H1 (cell line): ENCODE data around the gene TNFRSF8. TPM values are rescaled to one million over a fixed set of nuclear protein-coding genes. Genes with fewer than 3 reads are reported as not detected.

Experiments
- CTCF ChIA-PET: fragments of 300-600 bp; sonication (Branson Sonifier 250); formaldehyde crosslinking; loops from one replicate; lab custom pipeline; 2021; ENCODE audit not compliant: partially characterized antibody; lab: Charles Lee
- POLR2A ChIA-PET: fragments of 300-600 bp; sonication (Branson Sonifier 250); formaldehyde crosslinking; loops from one replicate; lab custom pipeline; 2021; ENCODE audit warnings: inconsistent platforms; ENCODE audit not compliant: partially characterized antibody; lab: Charles Lee
- DNase-seq, 2 experiments: peaks; one replicate each; pipeline versions ENCODE4 v3.0.0 to v3.0.0-alpha.2; 2010 to 2022; ENCODE audit warnings: low spot score in 2 of 2, low read depth in 1 of 2, mixed read lengths in 1 of 2
- FAIRE-seq: peaks from 2 replicates; lab custom pipeline; 2011; peaks lifted over from hg19 to GRCh38; lab: Jason Lieb, UNC
- H2AFZ ChIP-seq: 2 replicates; pipeline ENCODE4 v1.8.1; 2012; ENCODE audit warnings: low read length, inconsistent platforms
- H2AK5ac ChIP-seq: 2 replicates; pipeline ENCODE4 v1.6.1; 2013; ENCODE audit warnings: low read depth, low read length
- H2BK120ac ChIP-seq: replicated peaks from 2 replicates; pipeline ENCODE3; 2013; ENCODE audit warnings: low read depth, low read length, inconsistent platforms
- H2BK12ac ChIP-seq: 2 replicates; pipeline ENCODE4 v1.6.1; 2013; ENCODE audit warnings: low read depth, low read length
- H2BK15ac ChIP-seq: 2 replicates; pipeline ENCODE4 v1.6.1; 2013; ENCODE audit warnings: low read length
- H2BK20ac ChIP-seq: 2 replicates; pipeline ENCODE4 v1.6.1; 2013; ENCODE audit warnings: low read length
- H2BK5ac ChIP-seq: 2 replicates; pipeline ENCODE4 v1.6.1; 2013; ENCODE audit warnings: low read depth, low read length
- H3K14ac ChIP-seq: 2 replicates; pipeline ENCODE4 v1.6.1; 2013; ENCODE audit warnings: inconsistent platforms; ENCODE audit not compliant: insufficient read length
- H3K18ac ChIP-seq: 2 replicates; pipeline ENCODE4 v1.6.1; 2013; ENCODE audit warnings: low read length; ENCODE audit errors: extremely low read depth
- H3K23ac ChIP-seq: 2 replicates; pipeline ENCODE4 v1.6.1; 2013; ENCODE audit warnings: inconsistent platforms; ENCODE audit not compliant: insufficient read length
- H3K23me2 ChIP-seq: 2 replicates; pipeline ENCODE4 v1.6.1; 2013; ENCODE audit warnings: low read depth, low read length
- H3K27ac ChIP-seq: 2 replicates; pipeline ENCODE4 v1.6.1; 2011; ENCODE audit warnings: low read depth, low read length, inconsistent platforms
- H3K27me3 ChIP-seq, 4 experiments: replicated peaks in 1 of 4; 1 replicate in 1 of 4; 2 replicates in 3 of 4; pipeline versions ENCODE4 v1.6.1 to v1.8.1; 2011 to 2013; ENCODE audit warnings: low read length in 3 of 4, mild to moderate bottlenecking in 3 of 4, inconsistent platforms in 2 of 4, mixed read lengths in 2 of 4, moderate library complexity in 1 of 4; ENCODE audit not compliant: control insufficient read depth in 3 of 4, insufficient read depth in 3 of 4; ENCODE audit errors: extremely low read depth in 1 of 4
- H3K36me3 ChIP-seq, 4 experiments: 2 replicates each; pipeline versions ENCODE4 v1.6.1 to v1.8.1; 2011 to 2013; ENCODE audit warnings: mild to moderate bottlenecking in 4 of 4, low read length in 3 of 4, moderate library complexity in 2 of 4, control low read depth in 1 of 4, inconsistent platforms in 1 of 4; ENCODE audit not compliant: insufficient read depth in 4 of 4, control insufficient read depth in 2 of 4
- H3K4ac ChIP-seq: replicated peaks from 2 replicates; pipeline ENCODE3; 2013; ENCODE audit warnings: low read length, low read depth, mixed read lengths, inconsistent platforms; ENCODE audit not compliant: insufficient read length
- H3K4me1 ChIP-seq, 4 experiments: replicated peaks in 1 of 4; 1 replicate in 1 of 4; 2 replicates in 3 of 4; pipeline versions ENCODE4 v1.6.1 to v1.8.1; 2011 to 2013; ENCODE audit warnings: low read length in 3 of 4, inconsistent platforms in 2 of 4, mixed read lengths in 1 of 4; ENCODE audit not compliant: insufficient read depth in 4 of 4, control insufficient read depth in 3 of 4
- H3K4me2 ChIP-seq, 2 experiments: 2 replicates each; pipeline versions ENCODE4 v1.6.1 to v1.8.1; 2011 to 2013; ENCODE audit warnings: low read depth in 2 of 2, low read length in 2 of 2, control low read depth in 1 of 2, inconsistent platforms in 1 of 2, mild to moderate bottlenecking in 1 of 2; ENCODE audit not compliant: insufficient read depth in 1 of 2
- H3K4me3 ChIP-seq, 4 experiments: fragments of 200-600, 300-600 bp in 1 of 4; sonication (generic), shearing (Covaris generic), sonication (Bioruptor Twin) in 1 of 4; 2 replicates each; pipeline versions ENCODE4 v1.5.1 to v1.8.1; 2011 to 2016; ENCODE audit warnings: low read length in 4 of 4, low read depth in 3 of 4, control low read depth in 2 of 4, inconsistent platforms in 2 of 4, mild to moderate bottlenecking in 2 of 4, mixed read lengths in 1 of 4, moderate library complexity in 1 of 4; ENCODE audit not compliant: insufficient read depth in 2 of 4; ENCODE audit errors: extremely low read depth in 1 of 4
- H3K56ac ChIP-seq: replicated peaks from 2 replicates; pipeline ENCODE3; 2013; ENCODE audit warnings: low read depth, mild to moderate bottlenecking, mixed read lengths, low read length, inconsistent platforms; ENCODE audit not compliant: insufficient read length
- H3K79me1 ChIP-seq: 2 replicates; pipeline ENCODE4 v1.6.1; 2013; ENCODE audit warnings: low read depth, low read length, control low read depth
- H3K79me2 ChIP-seq, 2 experiments: 2 replicates each; pipeline versions ENCODE4 v1.6.1 to v1.8.1; 2012 to 2013; ENCODE audit warnings: low read length in 2 of 2, mild to moderate bottlenecking in 2 of 2, inconsistent platforms in 1 of 2; ENCODE audit not compliant: insufficient read depth in 2 of 2, control insufficient read depth in 1 of 2
- H3K9ac ChIP-seq, 4 experiments: replicated peaks in 1 of 4; 1 replicate in 1 of 4; 2 replicates in 3 of 4; pipeline versions ENCODE4 v1.6.1 to v1.8.1; 2011 to 2013; ENCODE audit warnings: low read depth in 3 of 4, low read length in 3 of 4, control low read depth in 2 of 4, mild to moderate bottlenecking in 2 of 4, moderate library complexity in 2 of 4, inconsistent platforms in 1 of 4; ENCODE audit errors: extremely low read depth in 1 of 4
- H3K9me3 ChIP-seq, 2 experiments: 2 replicates each; pipeline versions ENCODE4 v1.6.1 to v1.8.1; 2012 to 2013; ENCODE audit warnings: mild to moderate bottlenecking in 2 of 2, moderate library complexity in 2 of 2, control low read depth in 1 of 2, inconsistent platforms in 1 of 2, low read depth in 1 of 2, low read length in 1 of 2, mixed read lengths in 1 of 2; ENCODE audit not compliant: insufficient read depth in 2 of 2
- H4K20me1 ChIP-seq, 2 experiments: replicated peaks in 1 of 2; 2 replicates each; pipeline versions ENCODE3 to v1.8.1; 2011 to 2013; ENCODE audit warnings: inconsistent platforms in 2 of 2, low read length in 2 of 2, mild to moderate bottlenecking in 1 of 2; ENCODE audit not compliant: insufficient read depth in 2 of 2, control insufficient read depth in 1 of 2
- H4K5ac ChIP-seq: 2 replicates; pipeline ENCODE4 v1.6.1; 2013; ENCODE audit warnings: low read length, low read depth, mixed read lengths, inconsistent platforms; ENCODE audit not compliant: insufficient read length
- H4K8ac ChIP-seq: 2 replicates; pipeline ENCODE4 v1.8.0; 2013; ENCODE audit warnings: mild to moderate bottlenecking, moderate library complexity, low read length, inconsistent platforms; ENCODE audit not compliant: insufficient read depth; ENCODE audit errors: extremely low read depth
- H4K91ac ChIP-seq: replicated peaks from 2 replicates; pipeline ENCODE3; 2013; ENCODE audit warnings: low read length, mixed read lengths, inconsistent platforms; ENCODE audit not compliant: insufficient read length
- CHD2 ChIP-seq: IDR thresholded peaks from 2 replicates; pipeline ENCODE4 v1.6.1; 2012; ENCODE audit warnings: low read length, improper control_type of control experiment
- CREB1 ChIP-seq: IDR thresholded peaks from 2 replicates; pipeline ENCODE4 v1.6.1; 2012; ENCODE audit warnings: inconsistent platforms
- FOSL1 ChIP-seq: IDR thresholded peaks from 2 replicates; pipeline ENCODE4 v1.6.1; 2011; ENCODE audit warnings: mild to moderate bottlenecking, low read depth, low read length, moderate library complexity; ENCODE audit not compliant: insufficient read depth
- HDAC2 ChIP-seq, 2 experiments: fragments of 300-600 bp in 1 of 2; sonication (generic) in 1 of 2; IDR thresholded peaks; 2 replicates each; pipeline ENCODE4 v1.6.1; 2011 to 2012; ENCODE audit warnings: low read depth in 2 of 2, low read length in 2 of 2, mild to moderate bottlenecking in 2 of 2, moderate library complexity in 2 of 2, borderline replicate concordance in 1 of 2, inconsistent platforms in 1 of 2
- JUND ChIP-seq: IDR thresholded peaks from 2 replicates; pipeline ENCODE4 v1.6.1; 2011; ENCODE audit warnings: mild to moderate bottlenecking, improper control_type of control experiment, low read length
- SAP30 ChIP-seq: fragments of 300-600 bp; sonication (generic); IDR thresholded peaks from 2 replicates; pipeline ENCODE4 v1.7.1; 2012; ENCODE audit warnings: low read length, moderate library complexity, mild to moderate bottlenecking, inconsistent platforms; ENCODE audit not compliant: insufficient read depth, insufficient replicate concordance
- SUZ12 ChIP-seq: fragments of 200-600 bp; sonication (generic); IDR thresholded peaks from 2 replicates; pipeline ENCODE4 v1.6.1; 2012; ENCODE audit warnings: mild to moderate bottlenecking, inconsistent platforms, low read length, moderate library complexity, mixed read lengths
- TCF12 ChIP-seq: IDR thresholded peaks from 2 replicates; pipeline ENCODE4 v1.6.1; 2011; ENCODE audit warnings: low read depth, mild to moderate bottlenecking, low read length
- WGBS, 2 experiments: shearing (Covaris generic) in 1 of 2; methylation state at CpG; one replicate each; pipeline versions ENCODE4 v1.1.6 to v1.1.7; 2013 to 2015; ENCODE audit warnings: low lambda C conversion rate in 2 of 2, mixed read lengths in 2 of 2, inconsistent platforms in 1 of 2, low coverage in 1 of 2, missing lambda C conversion rate in 1 of 2; ENCODE audit not compliant: insufficient replicate concordance in 2 of 2, insufficient coverage in 1 of 2, insufficient read length in 1 of 2; ENCODE audit errors: extremely low coverage in 1 of 2, missing lambda C conversion rate in 1 of 2; 5-methylcytosine and 5-hydroxymethylcytosine counted together
- polyA plus RNA-seq, 7 experiments: library from polyadenylated mRNA; depleted of rRNA in 3 of 7; stranded (reverse) in 5 of 7; unstranded in 2 of 7; fragments of >200 nt in 5 of 7; fragments of 200-250 nt in 2 of 7; gene quantifications; 1 replicate in 5 of 7; 2 replicates in 1 of 7; 4 replicates in 1 of 7; pipeline versions ENCODE4 v1.2.1 to v1.2.3, GENCODE V29; 2011 to 2013; ENCODE audit warnings: missing spikeins in 2 of 7, mixed read lengths in 2 of 7
- total RNA-seq: library from RNA; stranded (reverse); fragmentation: NEBNext Ultra II Directional; extraction: Animal tissue kit (Norgen Biotek cat#: 25700); gene quantifications from 2 replicates; pipeline ENCODE4 v1.2.1, GENCODE V29; 2021

Gene TNFRSF8
- total and polyA plus RNA-seq, 2 of the 8 experiments (the other 6 are each of a cell fraction or from before 2014, with no cell fraction given) = 23.2 to 32.7 TPM

DNA sequence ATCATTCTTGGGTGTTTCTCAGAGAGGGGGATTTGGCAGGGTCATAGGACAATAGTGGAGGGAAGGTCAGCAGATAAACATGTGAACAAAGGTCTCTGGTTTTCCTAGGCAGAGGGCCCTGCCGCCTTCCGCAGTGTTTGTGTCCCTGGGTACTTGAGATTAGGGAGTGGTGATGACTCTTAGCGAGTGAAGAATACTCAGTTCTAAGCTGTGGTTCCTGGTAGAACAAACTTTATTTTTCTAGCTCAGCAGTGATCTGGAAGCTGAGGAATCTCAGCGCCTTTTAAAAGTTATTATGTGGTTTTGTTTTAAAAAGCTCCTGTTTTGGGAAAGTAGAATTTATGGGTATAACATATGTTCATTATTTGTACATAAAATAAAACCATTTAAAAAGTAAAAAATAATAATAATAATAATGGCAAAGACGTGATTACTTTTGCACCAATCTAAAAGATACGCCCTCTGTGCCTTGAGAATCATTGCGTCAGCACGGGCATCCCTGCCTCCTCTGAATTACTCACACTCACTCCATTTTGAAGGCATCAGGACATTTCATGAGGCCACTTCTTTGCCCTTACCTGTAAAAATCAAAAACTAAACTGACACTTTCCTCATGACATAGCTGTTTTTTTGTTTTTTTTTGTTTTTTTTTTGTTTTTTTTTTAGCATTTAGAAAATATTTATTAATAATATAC is 74.0 kb downstream of the TNFRSF8 start:
- Histone ChIP-seq H3K9ac (no peak overlapping the region), H4K91ac (no peak overlapping the region), H3K56ac (no peak overlapping the region), H3K18ac (no peak overlapping the region), H2AFZ (no peak overlapping the region), H2AK5ac (no peak overlapping the region), H3K36me3 (peaks cover 0 to 4% (median 0%) of the 10 kb centered on the region in 4 experiments; a peak in 2 of 8 replicates), H4K20me1 (peaks cover 0 to 6% of the 10 kb centered on the region in 2 experiments), H3K9me3 (no peaks in the 10 kb centered on the region), H3K79me2 (no peaks in the 10 kb centered on the region), H3K4ac (no peak overlapping the region), H2BK5ac (no peak overlapping the region), H2BK20ac (no peak overlapping the region), H3K14ac (no peak overlapping the region), H3K23me2 (no peaks in the 10 kb centered on the region), H2BK120ac (no peak overlapping the region), H3K27me3 (no peaks in the 10 kb centered on the region), H3K4me3 (no peak overlapping the region), H3K4me2 (no peak overlapping the region), H2BK15ac (no peak overlapping the region), H3K27ac (no peak overlapping the region), H3K79me1 (no peaks in the 10 kb centered on the region), H2BK12ac (no peak overlapping the region), H4K8ac (no peak overlapping the region), H3K4me1 (no peaks in the 10 kb centered on the region; a peak in 1 of 7 replicates), H3K23ac (no peak overlapping the region), H4K5ac (no peak overlapping the region)
- ChIA-PET CTCF (interaction anchor here (0.6 to 6.8 kb wide), 3 partner anchors 12 to 30 kb away, joined by 3 to 66 read pairs (median 4); no protein-coding TSS in a partner anchor), POLR2A (no interaction called here)
- 78% methylated on average over 8 of the region's 8 CpGs; no CpG with 5 or more reads in 1 of the 2 experiments for WGBS, 2 experiments
- TF ChIP-seq JUND (no peak), CHD2 (no peak), FOSL1 (no peak), TCF12 (no peak), SAP30 (no peak), HDAC2 (IDR thresholded peaks at IDR 0.05; ENCODE audit: borderline replicate concordance in 1 of 2, low read depth in 2 of 2, low read length in 2 of 2) (no peak), CREB1 (no peak), SUZ12 (no peak)
- no peak for DNase-seq
- FAIRE-seq = no peak
